Activated CD4-positive, alpha-beta T cell treated with anti-CD3 and anti-CD28 coated beads for 1 hour (primary cell): ENCODE data around the gene IL1RAPL1.

ENCODE experiments used
- DNase-seq: peaks from one replicate; pipeline ENCODE4 v3.0.0-alpha.2; 2020

The IL1RAPL1 gene

GRCh38 chrX:29545878-29546277 lies 958.6 kb downstream of the IL1RAPL1 start:
- DNase-seq, result no peak

GRCh38 chrX:29547877-29548276 lies 960.6 kb downstream of the IL1RAPL1 start:
- DNase-seq, result no peak

GRCh38 chrX:29553542-29553941 lies 966.3 kb downstream of the IL1RAPL1 start:
- DNase-seq, result no peak

GRCh38 chrX:29555465-29556091 lies 968.3 kb downstream of the IL1RAPL1 start:
- no peak for DNase-seq

GRCh38 chrX:29560065-29560464 lies 972.8 kb downstream of the IL1RAPL1 start:
- DNase-seq, result no peak

- DNase-seq, result no peak
Measured at GRCh38 chrX:29561417-29561816, 974.2 kb downstream of the IL1RAPL1 start.

DNA sequence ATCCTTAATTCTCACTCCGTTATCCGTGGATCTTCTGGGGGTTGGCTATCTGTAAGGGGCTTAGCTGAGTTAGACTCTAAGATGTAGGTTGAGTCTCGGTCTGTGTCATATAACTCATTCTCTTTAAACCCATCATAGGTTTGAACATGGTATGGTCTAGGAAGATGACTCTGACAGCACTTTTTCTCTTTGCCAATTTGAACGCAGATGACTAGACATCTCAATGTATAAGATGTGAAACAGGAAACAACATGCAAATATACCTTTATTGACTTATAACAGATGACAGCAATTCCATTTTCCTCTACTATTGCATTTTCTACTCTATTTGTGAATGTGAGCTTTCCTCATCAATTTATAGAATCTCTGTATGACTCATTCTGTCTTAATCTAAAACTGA lies 993.3 kb downstream of the IL1RAPL1 start:
- DNase-seq, result no peak

- DNase-seq, result no peak
Measured at GRCh38 chrX:29581223-29581622, 994.0 kb downstream of the IL1RAPL1 start.

DNA sequence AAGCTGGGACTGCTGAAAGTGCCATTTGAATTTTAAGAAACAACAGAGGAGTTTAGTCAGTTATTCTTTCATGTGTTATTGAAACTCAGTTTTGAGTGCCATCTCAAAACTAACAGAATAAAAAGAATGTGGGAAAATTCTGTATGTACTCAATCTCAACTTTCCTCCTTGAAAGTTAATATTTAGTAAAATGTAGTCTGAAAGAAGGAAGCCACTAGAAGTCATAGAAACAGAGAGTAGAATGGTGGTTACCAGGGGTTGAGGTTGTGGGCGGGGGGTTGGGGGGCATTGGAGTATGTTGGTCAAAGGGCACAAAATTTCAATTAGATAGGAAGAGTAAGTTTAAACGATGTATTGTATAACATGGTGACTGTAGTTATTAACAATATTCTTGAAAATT lies 999.9 kb downstream of the IL1RAPL1 start:
- DNase-seq, result no peak

DNA sequence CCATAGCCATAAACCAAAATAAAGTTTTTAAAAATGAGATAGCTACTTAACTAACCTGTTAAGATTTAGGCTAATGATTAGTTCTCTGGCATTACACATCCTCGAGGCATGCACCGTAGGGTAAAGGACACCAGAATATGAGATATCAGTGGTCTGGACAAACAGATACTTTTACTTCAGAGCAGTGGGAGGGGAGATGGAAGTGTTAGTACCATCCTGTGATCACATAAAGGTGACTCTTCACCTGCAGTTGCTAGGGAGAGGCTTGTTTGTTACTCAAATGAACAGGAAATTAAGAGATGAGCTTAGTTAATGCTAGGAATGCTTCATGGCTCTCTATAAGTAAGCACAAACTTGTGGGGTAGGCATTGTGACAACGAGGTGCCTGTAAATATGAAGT lies 1003.7 kb downstream of the IL1RAPL1 start:
- no peak for DNase-seq

GRCh38 chrX:29604381-29604780 lies 1017.1 kb downstream of the IL1RAPL1 start:
- no peak for DNase-seq

- DNase-seq, result no peak
Measured at GRCh38 chrX:29617276-29617675, 1030.0 kb downstream of the IL1RAPL1 start.

- DNase-seq, result no peak
Measured at GRCh38 chrX:29617725-29618124, 1030.5 kb downstream of the IL1RAPL1 start.

DNA sequence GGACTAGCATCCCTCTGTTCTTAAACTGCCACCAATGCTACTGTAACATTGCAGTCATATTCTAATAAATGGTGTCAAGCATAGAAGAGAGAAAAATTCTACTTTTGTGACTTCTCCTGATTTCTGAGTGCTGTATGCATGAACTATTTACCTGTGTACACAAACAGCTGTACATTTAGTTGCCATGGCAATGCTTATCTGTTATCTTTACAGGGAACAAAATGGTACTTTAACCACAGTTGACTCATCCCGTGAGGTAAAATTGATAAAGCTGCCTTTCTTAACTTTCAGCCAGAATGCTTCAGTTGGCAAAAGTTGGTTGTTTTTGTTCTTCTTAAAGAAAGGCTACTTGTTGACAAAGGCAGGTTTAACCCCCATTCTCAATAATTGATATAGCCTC lies 1040.6 kb downstream of the IL1RAPL1 start:
- DNase-seq, result no peak

DNA sequence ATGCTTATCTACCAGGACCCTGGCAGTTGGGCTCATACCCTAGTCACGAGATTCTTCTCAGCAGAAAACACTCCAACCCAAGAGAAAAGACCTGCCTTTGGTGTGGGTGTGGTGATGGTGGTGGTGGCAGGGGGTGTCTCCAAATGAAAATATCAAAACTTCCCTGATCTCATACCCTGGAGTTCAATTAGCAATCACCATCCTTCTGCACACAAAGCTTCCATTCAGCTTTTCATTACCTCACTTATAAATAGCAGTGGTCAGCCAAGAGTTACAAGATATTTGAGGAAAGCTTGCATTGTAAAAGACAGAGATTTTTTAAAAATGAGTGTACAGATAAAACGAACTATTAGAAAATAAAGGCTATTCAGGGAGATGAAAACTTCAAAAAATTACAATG lies 1047.3 kb downstream of the IL1RAPL1 start:
- no peak for DNase-seq

GRCh38 chrX:29636331-29636730 lies 1049.1 kb downstream of the IL1RAPL1 start:
- no peak for DNase-seq

GRCh38 chrX:29640106-29640505 lies 1052.9 kb downstream of the IL1RAPL1 start:
- DNase-seq, result no peak

DNA sequence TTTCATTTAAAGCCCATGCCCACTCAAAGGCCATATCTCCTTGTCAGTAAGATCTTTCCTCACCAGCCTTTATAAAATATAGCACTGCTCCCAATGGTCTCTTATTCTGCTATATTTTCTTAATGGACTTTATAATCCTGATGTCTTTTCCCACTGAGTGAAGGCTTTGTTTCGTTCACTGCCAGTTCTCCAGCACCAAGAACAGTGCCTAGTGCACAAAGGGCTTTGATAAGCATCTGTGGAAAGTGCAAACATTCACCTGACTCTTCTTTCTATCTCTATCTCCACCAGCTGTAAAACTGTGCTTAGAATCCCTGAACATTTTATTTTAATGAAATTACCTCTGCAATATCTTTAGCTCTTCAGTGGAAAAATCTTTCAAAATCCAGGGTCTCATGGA lies 1054.2 kb downstream of the IL1RAPL1 start:
- DNase-seq, result no peak

GRCh38 chrX:29643181-29643580 lies 1055.9 kb downstream of the IL1RAPL1 start:
- DNase-seq, result no peak

DNA sequence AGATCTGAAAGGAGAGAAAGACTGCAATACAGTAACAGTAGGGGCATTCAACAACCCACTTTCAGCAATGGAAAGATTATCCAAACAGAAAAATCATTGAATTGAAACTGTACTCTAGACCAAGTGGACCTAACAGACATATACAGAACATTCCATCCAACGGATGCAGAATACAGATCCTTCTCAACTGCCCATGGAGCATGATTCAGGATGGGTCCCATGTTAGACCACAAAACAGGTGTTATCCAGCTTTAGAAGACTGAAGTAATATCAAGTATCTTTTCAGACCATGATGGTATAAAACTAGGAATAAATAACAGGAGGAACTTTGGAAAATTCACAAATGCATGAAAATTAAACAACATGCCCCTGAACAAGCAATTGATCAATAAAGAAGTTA lies 1060.9 kb downstream of the IL1RAPL1 start:
- DNase-seq, result no peak

DNA sequence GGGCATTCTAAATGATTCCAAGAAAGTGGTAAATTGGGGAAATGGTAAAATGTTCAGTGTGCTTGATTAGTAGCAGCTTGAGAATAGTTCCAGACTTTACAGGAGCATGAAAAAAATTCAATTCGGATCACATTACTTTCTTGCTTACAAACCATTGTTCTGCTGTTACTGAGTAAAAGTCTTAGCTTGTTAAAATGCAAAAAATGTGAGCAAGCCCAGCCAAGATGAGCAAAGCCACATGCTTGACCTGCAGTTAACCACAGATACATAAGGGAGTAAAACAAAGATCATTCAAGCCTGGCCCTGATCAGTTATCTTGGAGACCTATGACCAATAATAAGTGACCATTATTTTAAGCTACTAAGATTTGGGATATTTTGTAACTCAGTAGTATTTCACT lies 1065.2 kb downstream of the IL1RAPL1 start:
- DNase-seq, result no peak

GRCh38 chrX:29653721-29654120 lies 1066.5 kb downstream of the IL1RAPL1 start:
- no peak for DNase-seq

DNA sequence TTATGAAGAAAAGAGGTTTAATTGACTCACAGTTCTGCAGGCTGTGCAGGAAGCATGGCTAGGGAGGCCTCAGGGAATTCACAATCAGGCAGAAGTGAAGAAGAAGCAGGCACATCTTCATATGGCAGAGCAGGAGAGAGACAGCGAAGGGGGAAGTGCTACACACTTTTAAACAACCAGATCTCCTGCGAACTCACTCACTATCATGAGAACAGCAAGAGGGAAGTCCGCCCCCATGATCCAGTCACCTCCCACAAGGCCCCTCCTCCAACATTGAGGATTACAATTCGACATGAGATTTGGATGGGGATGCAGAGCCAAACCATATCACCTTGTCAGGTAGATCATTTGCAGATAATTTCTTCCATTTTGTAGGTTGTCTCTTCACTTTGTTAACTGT lies 1072.7 kb downstream of the IL1RAPL1 start:
- DNase-seq, result no peak

DNA sequence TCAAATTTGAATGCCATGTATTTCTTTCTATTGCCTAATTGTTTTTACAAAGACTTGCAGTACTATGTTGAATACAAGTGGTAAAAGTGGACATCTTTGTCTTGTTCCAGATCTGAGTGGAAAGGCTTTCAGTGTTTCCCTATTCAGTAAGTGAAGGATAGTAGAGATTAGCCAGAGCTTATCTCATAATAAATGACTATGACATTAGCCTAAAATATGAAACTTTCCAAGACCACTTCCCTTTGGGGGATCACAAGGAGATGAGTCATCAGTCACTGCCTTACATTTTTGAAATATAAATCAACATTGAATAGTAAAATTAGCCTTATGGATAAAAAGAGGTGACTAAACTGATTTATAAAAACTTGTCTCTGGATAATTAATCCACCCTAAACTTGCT lies 1074.0 kb downstream of the IL1RAPL1 start:
- DNase-seq, result no peak

GRCh38 chrX:29662101-29662500 lies 1074.9 kb downstream of the IL1RAPL1 start:
- no peak for DNase-seq
